GM12878 (cell line): ENCODE data around the gene LRRC8D. TPM values are rescaled to one million over a fixed set of nuclear protein-coding genes. Genes with fewer than 3 reads are reported as not detected.

Experiments used
- ATAC-seq: fragments of 200-7000 bp; cut with Tn5 transposase; 3 replicates; pipeline ENCODE4 v1.9.1; 2020; ENCODE audit warnings: mild to moderate bottlenecking, moderate library complexity
- BruUV-seq: library from RNA; stranded (reverse); fragments of 400-500 nt; replicated peaks from 2 replicates; lab custom pipeline; 2021; lab: Mats Ljungman, UMichigan
- CTCF ChIA-PET: fragments of 300-600 bp; sonication (Branson Sonifier 250); formaldehyde crosslinking; extraction: SDS; loops from one replicate; lab custom pipeline; 2021; ENCODE audit warnings: inconsistent platforms; lab: Yijun Ruan, JAX
- POLR2A ChIA-PET: fragments of 350-600 bp; formaldehyde crosslinking; extraction: SDS; loops from one replicate; lab custom pipeline; 2021; ENCODE audit warnings: inconsistent platforms; lab: Charles Lee
- RAD21 ChIA-PET: fragments of 300-600 bp; sonication (Branson Sonifier 250); formaldehyde crosslinking; loops from one replicate; lab custom pipeline; 2023; ENCODE audit warnings: antibody characterized with exemption; ENCODE audit not compliant: unreplicated experiment; lab: Charles Lee
- SMC1A ChIA-PET: fragments of 300-600 bp; sonication (Branson Sonifier 250); formaldehyde crosslinking; loops from one replicate; lab custom pipeline; 2023; ENCODE audit not compliant: unreplicated experiment, uncharacterized antibody; lab: Charles Lee
- DNase-seq: peaks from one replicate; pipeline ENCODE4 v3.0.0-alpha.2; 2011; ENCODE audit warnings: low read depth, low spot score
- FAIRE-seq: peaks from 3 replicates; lab custom pipeline; 2011; peaks lifted over from hg19 to GRCh38; lab: Jason Lieb, UNC
- H2AFZ ChIP-seq: 2 replicates; pipeline ENCODE4 v1.6.0; 2011; ENCODE audit warnings: low read depth, low read length, control low read depth; ENCODE audit not compliant: control insufficient read depth
- H3K27ac ChIP-seq: 2 replicates; pipeline ENCODE4 v1.5.1; 2011; ENCODE audit warnings: control low read depth; ENCODE audit not compliant: control insufficient read depth, insufficient read depth
- H3K27me3 ChIP-seq, 2 experiments: replicated peaks in 1 of 2; 2 replicates each; pipeline versions ENCODE4 v1.6.0 to v1.6.1; 2011; ENCODE audit warnings: low read length in 1 of 2; ENCODE audit not compliant: control insufficient read depth in 2 of 2, insufficient read depth in 2 of 2
- H3K36me3 ChIP-seq, 2 experiments: 2 replicates each; pipeline ENCODE4 v1.5.1; 2011; ENCODE audit warnings: low read length in 1 of 2; ENCODE audit not compliant: control insufficient read depth in 2 of 2, insufficient read depth in 2 of 2
- H3K4me1 ChIP-seq: 2 replicates; pipeline ENCODE4 v1.6.1; 2011; ENCODE audit warnings: mild to moderate bottlenecking, low read length, moderate library complexity, mixed read lengths; ENCODE audit not compliant: control insufficient read depth, insufficient read depth
- H3K4me2 ChIP-seq: 2 replicates; pipeline ENCODE4 v1.6.0; 2011; ENCODE audit warnings: control low read depth; ENCODE audit not compliant: control insufficient read depth, insufficient read depth
- H3K4me3 ChIP-seq: fragments of 200-600 bp; sonication (generic); 2 replicates; pipeline ENCODE4 v1.5.1; 2016
- H3K79me2 ChIP-seq: 2 replicates; pipeline ENCODE4 v1.6.0; 2011; ENCODE audit warnings: low read length; ENCODE audit not compliant: control insufficient read depth, insufficient read depth
- H3K9ac ChIP-seq: 2 replicates; pipeline ENCODE4 v1.8.0; 2011; ENCODE audit warnings: low read length, control low read depth, mixed read lengths; ENCODE audit not compliant: control insufficient read depth, insufficient read depth
- H3K9me3 ChIP-seq: replicated peaks from 3 replicates; pipeline ENCODE4 v1.5.1; 2011; ENCODE audit warnings: mild to moderate bottlenecking, low read length; ENCODE audit not compliant: control insufficient read depth, insufficient read depth
- H4K20me1 ChIP-seq: 2 replicates; pipeline ENCODE4 v1.6.0; 2011; ENCODE audit not compliant: control insufficient read depth, insufficient read depth
- ATF3 ChIP-seq: IDR thresholded peaks from 2 replicates; pipeline ENCODE4 v1.6.1; 2011; ENCODE audit warnings: low read depth, mild to moderate bottlenecking, low read length, moderate library complexity, borderline replicate concordance; ENCODE audit errors: extremely low read depth
- CEBPB ChIP-seq, 2 experiments: fragments of 150-350 bp in 1 of 2; IDR thresholded peaks; 2 replicates each; pipeline ENCODE4 v1.6.1; 2012 to 2014; ENCODE audit warnings: low read depth in 2 of 2, low read length in 2 of 2, borderline replicate concordance in 1 of 2, inconsistent platforms in 1 of 2
- MLLT1 ChIP-seq: fragments of 450-650 bp; IDR thresholded peaks from 2 replicates; pipeline ENCODE4 v1.6.1; 2016; ENCODE audit warnings: mild to moderate bottlenecking
- WGBS: methylation state at CpG from one replicate; pipeline ENCODE4 v1.1.6; 2016; ENCODE audit warnings: low lambda C conversion rate; ENCODE audit not compliant: insufficient replicate concordance, insufficient coverage; ENCODE audit errors: missing lambda C conversion rate; 5-methylcytosine and 5-hydroxymethylcytosine counted together
- in situ Hi-C: fragments of 300-500 bp; cut with MboI; formaldehyde crosslinking; loops from 9 replicates; pipeline ENCODE4 v1.14.3; 2018; ENCODE audit warnings: mixed read lengths
- intact Hi-C: fragments of 100-400 bp; cut with micrococcal nuclease; formaldehyde crosslinking; loops from one replicate; pipeline ENCODE4 v1.14.2; 2022; ENCODE audit not compliant: unreplicated experiment
- polyA plus RNA-seq, 11 experiments: library from polyadenylated mRNA; depleted of rRNA in 4 of 11; unstranded in 6 of 11; stranded (reverse) in 5 of 11; fragments of >200 nt; fragmentation: Nextera tagmentation in 4 of 11; fragmentation: Illumina TruSeq in 1 of 11; extraction: Ambion mirVana in 4 of 11; extraction: Trizol in 1 of 11; gene quantifications; 1 replicate in 1 of 11; 2 replicates in 10 of 11; pipeline versions ENCODE4 v1.2.1 to v1.2.3, GENCODE V29; 2011 to 2016; ENCODE audit warnings: inconsistent platforms in 2 of 11, missing spikeins in 2 of 11, low read depth in 1 of 11
- total RNA-seq, 4 experiments: library from RNA; depleted of rRNA in 3 of 4; stranded (reverse); fragments of >200 nt in 3 of 4; fragmentation: Illumina TruSeq in 1 of 4; extraction: Trizol in 1 of 4; gene quantifications; 2 replicates each; pipeline versions ENCODE4 v1.2.1 to v1.2.3, GENCODE V29; 2013 to 2021

LRRC8D gene
- total and polyA plus RNA-seq, 10 of the 15 experiments (the other 5 are each of a cell fraction or from before 2014, with no cell fraction given), result 5.6 to 44.1 (median 26.8) TPM

GRCh38 chr1:89822999-89823628, 2.3 kb downstream of the LRRC8D start:
- Histone ChIP-seq H4K20me1 (no peaks in the 10 kb centered on the region), H3K36me3 (no peaks in the 10 kb centered on the region), H3K9ac (peak overlapping the region; percentile 83; the same call in 1 of the 2 replicates), H2AFZ (no peak overlapping the region), H3K79me2 (peaks cover 16% of the 10 kb centered on the region), H3K27ac (no peak overlapping the region), H3K4me3 (peak overlapping the region; percentile 71), H3K27me3 (no peaks in the 10 kb centered on the region), H3K9me3 (no peaks in the 10 kb centered on the region), H3K4me1 (peaks cover 13% of the 10 kb centered on the region), H3K4me2 (peak overlapping the region; percentile 78)
- ChIA-PET SMC1A (interaction anchor here (0.7 to 4.1 kb wide), 11 partner anchors 11 to 134 kb away, joined by 3 to 18 read pairs (median 3); no protein-coding TSS in a partner anchor), CTCF (interaction anchor here (0.8 to 3.4 kb wide), 5 partner anchors 19 to 161 kb away, joined by 3 to 18 read pairs (median 3); no protein-coding TSS in a partner anchor), POLR2A (interaction anchor here (0.6 to 2.5 kb wide), 3 partner anchors 20 to 42 kb away, joined by 3 to 11 read pairs (median 4); no protein-coding TSS in a partner anchor), RAD21 (interaction anchor here (0.8 to 2.2 kb wide), 5 partner anchors 10 to 144 kb away, joined by 3 to 10 read pairs (median 3); no protein-coding TSS in a partner anchor)
- intact Hi-C loops (loop anchor here (2.0 to 5.0 kb wide), 3 partner anchors 20 to 301 kb away; partner anchors contain the start of gene LRRC8B), in situ Hi-C loops (no loop called here)
- WGBS, result 87% methylated on average over 4 of the region's 4 CpGs
- BruUV-seq, result no TSS peak
- TF ChIP-seq MLLT1 (no peak), CEBPB (IDR thresholded peaks at IDR 0.05; ENCODE audit: borderline replicate concordance in 1 of 2, low read depth in 2 of 2, low read length in 2 of 2) (no peak; a peak in 1 of 4 replicates), ATF3 (no peak)
- ATAC-seq, result no peak
- DNase-seq, result no peak
- FAIRE-seq, result no peak
